Activated CD8-positive, alpha-beta T cell treated with anti-CD3 and anti-CD28 coated beads for 36 hours (primary cell): ENCODE measurements around the gene TTC28. TPM values are rescaled to one million over a fixed set of nuclear protein-coding genes. Genes with fewer than 3 reads are reported as not detected.

Experiments
- ATAC-seq: fragments of 200-7000 bp; cut with Tn5 transposase; one replicate; pipeline ENCODE4 v1.10.0; 2021; ENCODE audit warnings: mild to moderate bottlenecking, moderate library complexity
- CTCF ChIA-PET: fragments of 350-600 bp; sonication (Branson Sonifier 250); formaldehyde crosslinking; loops from one replicate; lab custom pipeline; 2021; ENCODE audit warnings: antibody characterized with exemption; lab: Charles Lee
- POLR2A ChIA-PET: fragments of 350-600 bp; sonication (Branson Sonifier 250); formaldehyde crosslinking; loops from one replicate; lab custom pipeline; 2021; ENCODE audit warnings: antibody characterized with exemption; lab: Charles Lee
- DNase-seq: peaks from one replicate; pipeline ENCODE4 v3.0.0-alpha.2; 2020
- H3K27ac Mint-ChIP-seq: one replicate; pipeline ENCODE4 v1.8.0; 2021; ENCODE audit warnings: mild to moderate bottlenecking, mixed read lengths
- H3K27me3 Mint-ChIP-seq: one replicate; pipeline ENCODE4 v1.8.0; 2021; ENCODE audit warnings: mixed read lengths
- H3K36me3 Mint-ChIP-seq: one replicate; pipeline ENCODE4 v1.8.0; 2021; ENCODE audit warnings: low read depth, mixed read lengths
- H3K4me1 Mint-ChIP-seq: one replicate; pipeline ENCODE4 v1.8.0; 2021; ENCODE audit warnings: low read depth, mixed read lengths
- H3K4me3 Mint-ChIP-seq: one replicate; pipeline ENCODE4 v1.8.0; 2021; ENCODE audit warnings: mild to moderate bottlenecking, moderate library complexity, mixed read lengths
- H3K9me3 Mint-ChIP-seq: one replicate; pipeline ENCODE4 v1.8.0; 2021; ENCODE audit warnings: mixed read lengths
- intact Hi-C: fragments of 100-400 bp; cut with micrococcal nuclease; formaldehyde crosslinking; loops from one replicate; pipeline ENCODE4 v1.10.0; 2022
- total RNA-seq, 2 experiments: library from RNA; stranded (reverse); gene quantifications; one replicate each; pipeline ENCODE4 v1.2.3, GENCODE V29; 2021
- TF ChIP-seq, protein P1 (sequence below): fragments of 200-600 bp; IDR thresholded peaks from one replicate; pipeline ENCODE4 v1.8.0; 2022; ENCODE audit warnings: antibody characterized with exemption, mild to moderate bottlenecking

The TTC28 gene
- total RNA-seq, 2 experiments from 2014 or later: 0.58 to 1.9 TPM

- DNase-seq: peak; percentile 29
- Mint-ChIP-seq H3K27ac (no peak overlapping the region), H3K9me3 (no peaks in the 10 kb centered on the region), H3K36me3 (no peaks in the 10 kb centered on the region), H3K4me1 (peaks cover 8% of the 10 kb centered on the region), H3K27me3 (no peaks in the 10 kb centered on the region), H3K4me3 (no peak overlapping the region)
- POLR2A ChIA-PET: no interaction called here
- intact Hi-C loops: no loop called here
- TF ChIP-seq, protein P1, sequence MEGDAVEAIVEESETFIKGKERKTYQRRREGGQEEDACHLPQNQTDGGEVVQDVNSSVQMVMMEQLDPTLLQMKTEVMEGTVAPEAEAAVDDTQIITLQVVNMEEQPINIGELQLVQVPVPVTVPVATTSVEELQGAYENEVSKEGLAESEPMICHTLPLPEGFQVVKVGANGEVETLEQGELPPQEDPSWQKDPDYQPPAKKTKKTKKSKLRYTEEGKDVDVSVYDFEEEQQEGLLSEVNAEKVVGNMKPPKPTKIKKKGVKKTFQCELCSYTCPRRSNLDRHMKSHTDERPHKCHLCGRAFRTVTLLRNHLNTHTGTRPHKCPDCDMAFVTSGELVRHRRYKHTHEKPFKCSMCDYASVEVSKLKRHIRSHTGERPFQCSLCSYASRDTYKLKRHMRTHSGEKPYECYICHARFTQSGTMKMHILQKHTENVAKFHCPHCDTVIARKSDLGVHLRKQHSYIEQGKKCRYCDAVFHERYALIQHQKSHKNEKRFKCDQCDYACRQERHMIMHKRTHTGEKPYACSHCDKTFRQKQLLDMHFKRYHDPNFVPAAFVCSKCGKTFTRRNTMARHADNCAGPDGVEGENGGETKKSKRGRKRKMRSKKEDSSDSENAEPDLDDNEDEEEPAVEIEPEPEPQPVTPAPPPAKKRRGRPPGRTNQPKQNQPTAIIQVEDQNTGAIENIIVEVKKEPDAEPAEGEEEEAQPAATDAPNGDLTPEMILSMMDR: no peak
- CTCF ChIA-PET: interaction anchor here (1.6 kb wide), 1 partner anchor 101 kb away, joined by 4 read pairs; no protein-coding TSS in a partner anchor
- peak; percentile 55 for ATAC-seq
Observed at GRCh38 chr22:27987557-27987956, 692.1 kb downstream of the TTC28 start.

DNA sequence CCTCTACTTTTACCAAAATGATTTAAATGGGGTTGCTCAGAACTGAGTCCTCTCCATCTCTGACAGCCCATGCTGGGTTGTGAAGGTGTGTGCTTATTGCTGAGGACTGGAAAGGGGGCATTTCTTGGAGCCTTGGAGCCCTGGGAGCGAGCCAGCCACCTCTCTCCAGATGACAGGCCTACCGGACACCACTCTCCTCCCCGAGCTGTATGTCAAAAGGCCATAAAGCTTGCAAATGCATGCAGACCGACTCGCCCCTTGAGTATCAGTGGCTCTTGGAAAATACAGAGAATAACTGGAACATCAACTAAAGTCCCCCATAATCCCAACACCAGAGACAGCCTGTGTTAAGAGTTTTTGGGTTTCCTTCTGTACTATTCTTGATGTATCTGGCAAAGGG is 692.7 kb downstream of the TTC28 start:
- POLR2A ChIA-PET: no interaction called here

GRCh38 chr22:27986459-27986858 is 693.2 kb downstream of the TTC28 start:
- H3K36me3 Mint-ChIP-seq: no peaks in the 10 kb centered on the region
- ChIA-PET POLR2A (no interaction called here), CTCF (no interaction called here)
- intact Hi-C loops: no loop called here
- DNase-seq (no peak), ATAC-seq (no peak)
- H3K4me3 Mint-ChIP-seq: no peak overlapping the region
- no peaks in the 10 kb centered on the region for H3K27me3 Mint-ChIP-seq
- TF ChIP-seq, protein P1: no peak
- H3K9me3 Mint-ChIP-seq: no peaks in the 10 kb centered on the region
- peaks cover 8% of the 10 kb centered on the region for H3K4me1 Mint-ChIP-seq
- no peak overlapping the region for H3K27ac Mint-ChIP-seq

More for the DNA sequence above, 692.7 kb downstream of the TTC28 start:
- no peaks in the 10 kb centered on the region for H3K9me3 Mint-ChIP-seq
- intact Hi-C loops: no loop called here
- TF ChIP-seq, protein P1: no peak
- peaks cover 8% of the 10 kb centered on the region for H3K4me1 Mint-ChIP-seq
- CTCF ChIA-PET: interaction anchor here (1.6 kb wide), 1 partner anchor 100 kb away, joined by 4 read pairs; no protein-coding TSS in a partner anchor
- no peak overlapping the region for H3K4me3 Mint-ChIP-seq
- H3K36me3 Mint-ChIP-seq: no peaks in the 10 kb centered on the region
- DNase-seq: no peak
- H3K27me3 Mint-ChIP-seq: no peaks in the 10 kb centered on the region
- ATAC-seq: no peak
- H3K27ac Mint-ChIP-seq: no peak overlapping the region

DNA sequence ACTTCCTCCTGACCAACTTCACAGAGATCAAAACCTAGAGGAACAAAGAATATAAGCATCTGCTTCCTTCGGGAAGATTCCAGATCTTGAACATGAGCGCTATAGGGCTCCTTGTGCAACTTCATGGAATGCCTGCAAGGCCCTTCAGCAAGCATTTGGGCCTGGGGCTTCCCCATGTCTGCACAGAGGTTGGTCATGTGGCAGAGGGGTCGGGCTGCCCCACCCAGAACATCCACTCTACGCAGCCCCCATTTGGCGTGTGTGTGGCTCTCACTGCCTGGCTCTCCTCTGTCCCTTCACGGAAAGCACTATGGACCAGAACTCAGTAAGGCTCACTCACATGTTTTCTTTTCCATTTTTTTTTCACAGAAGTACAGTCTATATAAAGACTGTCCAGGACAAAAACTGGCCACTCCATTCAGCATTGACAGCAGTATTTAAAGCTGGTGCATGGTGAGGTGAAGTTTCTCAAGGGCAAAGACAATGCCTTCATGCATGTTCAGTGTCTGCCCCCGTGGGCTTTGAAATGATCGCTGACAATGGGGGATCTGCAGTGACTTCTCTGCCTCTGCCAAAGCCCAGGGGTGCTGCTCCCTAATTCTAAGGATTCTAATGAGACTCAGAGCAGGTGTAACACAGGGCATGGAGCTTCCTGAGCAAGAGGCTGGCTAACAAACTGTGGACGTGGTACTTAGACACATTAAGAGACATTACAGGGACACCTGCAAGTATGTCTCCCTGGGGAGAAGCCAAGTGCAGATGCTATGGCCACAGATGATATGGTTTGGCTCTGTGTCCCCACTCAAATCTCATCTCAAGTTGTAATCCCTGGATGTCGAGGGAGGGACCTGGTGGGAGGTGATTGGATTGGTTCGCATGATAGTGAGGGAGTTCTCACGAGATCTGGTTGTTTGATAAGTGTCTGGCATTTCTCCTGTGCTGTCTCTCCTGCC is 694.0 kb downstream of the TTC28 start:
- Mint-ChIP-seq H3K27me3 (no peaks in the 10 kb centered on the region), H3K4me3 (no peak overlapping the region), H3K36me3 (no peaks in the 10 kb centered on the region), H3K27ac (no peak overlapping the region), H3K9me3 (no peaks in the 10 kb centered on the region), H3K4me1 (peaks cover 8% of the 10 kb centered on the region)
- ATAC-seq: no peak
- ChIA-PET POLR2A (no interaction called here), CTCF (no interaction called here)
- TF ChIP-seq, protein P1: no peak
- intact Hi-C loops: no loop called here
- DNase-seq: no peak

DNA sequence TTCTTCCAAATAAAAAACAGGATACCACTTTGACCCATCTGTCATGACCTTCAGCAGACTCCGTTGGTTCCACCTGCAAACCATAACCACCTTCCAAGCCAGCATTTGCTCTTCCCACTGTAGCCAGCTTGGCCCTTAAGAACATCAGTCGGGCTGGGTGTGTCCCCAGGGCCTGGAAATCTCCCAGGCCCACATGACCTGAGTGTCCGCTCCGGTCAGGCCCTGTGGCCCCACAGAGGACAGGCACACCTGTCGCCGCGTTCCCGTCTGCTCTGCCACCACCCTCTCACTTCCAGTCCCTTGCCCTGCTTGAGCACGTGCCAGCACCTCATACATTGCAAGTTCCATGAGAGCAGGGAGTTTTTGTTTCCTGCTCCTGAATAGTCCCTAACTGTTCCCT is 694.9 kb downstream of the TTC28 start:
- CTCF ChIA-PET: no interaction called here
- peaks cover 8% of the 10 kb centered on the region for H3K4me1 Mint-ChIP-seq
- H3K27me3 Mint-ChIP-seq: no peaks in the 10 kb centered on the region
- intact Hi-C loops: no loop called here
- H3K4me3 Mint-ChIP-seq: no peak overlapping the region
- DNase-seq (no peak), ATAC-seq (no peak)
- TF ChIP-seq, protein P1: no peak
- no peaks in the 10 kb centered on the region for H3K9me3 Mint-ChIP-seq
- H3K27ac Mint-ChIP-seq: no peak overlapping the region
- no peaks in the 10 kb centered on the region for H3K36me3 Mint-ChIP-seq
- POLR2A ChIA-PET: no interaction called here
